ENCODE results near the gene TMTC2.

- TF ChIP-seq CTCF (IDR thresholded peaks at IDR 0.05; ENCODE audit: low read depth, low read length) = no peak
- no peak for TF ChIP-seq EZH2phosphoT487 (IDR thresholded peaks at IDR 0.05; ENCODE audit: low read depth)
These were observed 458.7 kb downstream of the TMTC2 start for GRCh38 chr12:83145325-83145840.
